ENCODE measurements around the gene RGL2. TPM values are rescaled to one million over a fixed set of nuclear protein-coding genes. Genes with fewer than 3 reads are reported as not detected.
"Not testable (repeated sequence)": the region's sequence is repeated elsewhere in the genome, so short reads cannot be mapped to it uniquely, and the experiment has no call there.

The RGL2 gene
- total RNA-seq, 2 donors from 2014 or later = 42.1 to 56.2 TPM

GRCh38 chr6:33296797-33297405, 1.8 kb downstream of the RGL2 start:
- ATAC-seq (no peak), DNase-seq (no peak)
- Mint-ChIP-seq H3K4me1 (peaks cover 33% of the 10 kb centered on the region), H3K27me3 (no peaks in the 10 kb centered on the region), H3K36me3 (ENCODE audit: low read depth) (peaks cover 14% of the 10 kb centered on the region), H3K4me3 (peak overlapping the region; percentile 98), H3K27ac (peak overlapping the region; percentile 98)
- no peaks in the 10 kb centered on the region for H3K9me3 ChIP-seq (ENCODE audit: control insufficient read depth, low read length, poor library complexity, severe bottlenecking)

- Mint-ChIP-seq H3K4me3 (peak overlapping the region; percentile 41), H3K27me3 (no peaks in the 10 kb centered on the region), H3K27ac (no peak overlapping the region), H3K36me3 (ENCODE audit: low read depth) (peaks cover 14% of the 10 kb centered on the region), H3K4me1 (peaks cover 31% of the 10 kb centered on the region)
- H3K9me3 ChIP-seq (ENCODE audit: control insufficient read depth, low read length, poor library complexity, severe bottlenecking) = no peaks in the 10 kb centered on the region
- DNase-seq (no peak), ATAC-seq (no peak)
These were observed 2.9 kb downstream of the RGL2 start for GRCh38 chr6:33295621-33296369.

GRCh38 chr6:33294086-33294823, 4.5 kb downstream of the RGL2 start:
- DNase-seq (no peak), ATAC-seq (no peak)
- Mint-ChIP-seq H3K27me3 (no peaks in the 10 kb centered on the region), H3K36me3 (ENCODE audit: low read depth) (peaks cover 7% of the 10 kb centered on the region), H3K4me1 (peaks cover 30% of the 10 kb centered on the region), H3K27ac (no peak overlapping the region), H3K4me3 (no peak overlapping the region)
- H3K9me3 ChIP-seq (ENCODE audit: control insufficient read depth, low read length, poor library complexity, severe bottlenecking) = no peaks in the 10 kb centered on the region

DNA sequence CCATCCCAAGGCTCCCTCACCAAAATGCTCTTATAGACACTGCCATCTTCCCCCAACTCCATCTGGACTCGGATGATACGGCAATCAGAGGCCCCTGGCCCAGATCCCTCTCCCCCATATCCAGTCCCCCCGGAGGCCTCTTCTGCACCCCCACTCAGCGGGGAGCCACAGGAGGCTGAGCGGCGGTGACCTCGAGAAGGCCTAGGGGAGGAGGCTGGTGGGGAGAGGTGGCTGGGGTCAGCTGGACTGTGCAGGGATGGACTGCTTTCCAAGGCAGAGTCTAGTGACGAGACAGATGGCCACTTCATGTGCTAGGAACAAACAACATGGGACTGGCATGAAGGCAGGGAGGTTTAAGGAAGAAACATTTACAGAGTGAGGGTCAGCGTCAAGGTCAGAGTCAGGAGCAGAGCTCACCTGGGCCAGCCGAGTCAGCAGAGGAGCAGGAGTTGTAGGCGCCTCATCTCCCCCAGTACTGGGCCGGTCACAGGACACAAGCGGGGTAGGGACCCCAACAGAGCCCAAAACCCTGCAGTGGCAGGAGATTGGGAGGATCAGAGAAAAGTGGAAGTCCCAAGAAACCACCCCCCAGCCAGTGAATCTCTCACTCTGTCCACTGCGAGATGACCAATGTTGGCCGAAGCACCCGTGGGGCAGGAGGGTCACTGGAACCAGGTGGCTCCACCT, 5.6 kb downstream of the RGL2 start:
- Mint-ChIP-seq H3K27me3 (no peaks in the 10 kb centered on the region), H3K27ac (no peak overlapping the region), H3K4me3 (no peak overlapping the region), H3K36me3 (ENCODE audit: low read depth) (peaks cover 9% of the 10 kb centered on the region), H3K4me1 (peaks cover 32% of the 10 kb centered on the region)
- DNase-seq (no peak), ATAC-seq (no peak)
- H3K9me3 ChIP-seq (ENCODE audit: control insufficient read depth, low read length, poor library complexity, severe bottlenecking) = no peaks in the 10 kb centered on the region

DNA sequence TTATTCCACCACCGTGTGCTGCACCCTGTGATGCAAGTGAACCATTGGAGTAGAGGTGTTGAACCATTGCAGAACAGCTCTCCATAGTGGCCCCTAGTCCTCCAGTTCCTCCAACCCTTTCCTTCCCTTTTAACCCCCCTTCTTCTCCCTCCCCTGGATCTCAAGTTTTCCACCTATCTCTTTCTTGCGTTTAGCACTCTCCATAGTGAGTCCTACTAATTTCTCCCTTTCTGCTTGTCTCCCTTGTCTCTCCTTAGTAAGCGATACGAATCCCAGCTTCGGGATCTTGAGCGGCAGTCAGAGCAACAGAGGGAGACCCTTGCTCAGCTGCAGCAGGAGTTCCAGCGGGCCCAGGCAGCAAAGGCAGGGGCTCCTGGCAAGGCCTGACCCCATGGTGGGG, 8.3 kb downstream of the RGL2 start:
- Mint-ChIP-seq H3K4me3 (peak overlapping the region; percentile 100), H3K4me1 (peaks cover 30% of the 10 kb centered on the region), H3K36me3 (ENCODE audit: low read depth) (peaks cover 5% of the 10 kb centered on the region), H3K27me3 (no peaks in the 10 kb centered on the region), H3K27ac (peak overlapping the region; percentile 98)
- DNase-seq (no peak), ATAC-seq (no peak)
- no peaks in the 10 kb centered on the region for H3K9me3 ChIP-seq (ENCODE audit: control insufficient read depth, low read length, poor library complexity, severe bottlenecking)

- peak; percentile 29 for ATAC-seq
- Mint-ChIP-seq H3K4me3 (peak overlapping the region; percentile 100), H3K36me3 (ENCODE audit: low read depth) (peaks cover 5% of the 10 kb centered on the region), H3K27ac (peak overlapping the region; percentile 98), H3K27me3 (no peaks in the 10 kb centered on the region), H3K4me1 (peaks cover 29% of the 10 kb centered on the region)
- no peak for DNase-seq
- no peaks in the 10 kb centered on the region for H3K9me3 ChIP-seq (ENCODE audit: control insufficient read depth, low read length, poor library complexity, severe bottlenecking)
These were observed 8.9 kb downstream of the RGL2 start for GRCh38 chr6:33289784-33290315.

DNA sequence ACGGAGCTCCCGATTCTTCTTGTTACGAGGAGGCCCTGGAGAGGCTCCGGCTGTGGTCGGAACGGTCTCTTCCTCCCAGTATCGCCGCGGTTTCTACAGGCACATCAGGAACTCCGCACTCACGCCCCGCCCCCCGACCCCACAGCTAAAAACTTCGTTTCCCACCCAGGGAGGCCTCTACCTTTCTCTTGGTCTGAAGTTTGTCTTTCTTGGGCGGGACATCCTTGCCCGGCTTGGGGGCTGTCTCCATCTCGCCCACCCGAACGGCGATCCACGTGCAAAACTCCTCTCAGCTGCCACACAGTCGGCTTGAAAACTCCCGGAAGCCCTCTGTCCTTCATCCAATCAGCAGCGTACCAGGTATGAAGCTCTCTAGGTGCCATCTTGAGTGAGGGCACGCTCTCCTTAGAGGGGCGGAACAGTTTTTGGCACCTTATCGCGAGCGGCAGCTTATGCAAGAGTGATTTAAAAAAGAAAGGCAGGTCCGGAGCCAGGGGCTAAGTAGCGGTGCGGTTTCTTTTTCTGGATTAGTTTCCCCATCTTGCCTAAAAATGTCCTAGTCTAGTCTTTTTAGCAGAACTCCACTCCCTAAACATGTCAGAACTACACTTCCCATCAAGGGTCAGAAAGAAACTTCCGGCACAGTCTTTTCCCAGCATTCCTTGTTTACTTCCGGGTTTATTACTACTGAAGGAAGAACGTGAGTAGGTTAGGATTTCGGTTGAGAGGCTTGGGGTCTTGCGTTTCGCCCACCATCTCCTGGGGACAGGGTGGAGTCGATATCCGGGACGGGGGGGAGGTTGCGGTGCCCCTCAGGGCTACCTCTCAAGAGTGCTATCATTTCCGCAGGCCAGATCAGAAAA, 9.6 kb downstream of the RGL2 start, which contains the start of the genes PFDN6 and WDR46:
TSS of gene PFDN6 (plus strand) at position 681 of the 863 bp plus-strand sequence. CDS start 256 bp downstream, outside the sequence.
TSS of gene WDR46 (minus strand) at position 319 of the 863 bp plus-strand sequence. CDS start at position 250, 69 bp downstream.
- H3K4me1 Mint-ChIP-seq = peaks cover 29% of the 10 kb centered on the region
- H3K36me3 Mint-ChIP-seq (ENCODE audit: low read depth) = peaks cover 5% of the 10 kb centered on the region
- peak; percentile 54 to 68 (median 64) for DNase-seq
- ATAC-seq = peak; percentile 97
- peak within 1 kb of the TSS; percentile 98 for H3K27ac Mint-ChIP-seq
- H3K4me3 Mint-ChIP-seq = peak within 1 kb of the TSS; percentile 100
- no peaks in the 10 kb centered on the region for H3K27me3 Mint-ChIP-seq
- no peaks in the 10 kb centered on the region for H3K9me3 ChIP-seq (ENCODE audit: control insufficient read depth, low read length, poor library complexity, severe bottlenecking)

GRCh38 chr6:33288141-33288920, 10.4 kb downstream of the RGL2 start:
- Mint-ChIP-seq H3K36me3 (ENCODE audit: low read depth) (peaks cover 5% of the 10 kb centered on the region), H3K27ac (peak overlapping the region; percentile 98), H3K27me3 (no peaks in the 10 kb centered on the region), H3K4me3 (peak overlapping the region; percentile 100), H3K4me1 (peaks cover 29% of the 10 kb centered on the region)
- no peak for DNase-seq
- H3K9me3 ChIP-seq (ENCODE audit: control insufficient read depth, low read length, poor library complexity, severe bottlenecking) = no peaks in the 10 kb centered on the region
- no peak for ATAC-seq

- no peak for DNase-seq
- peaks cover 29% of the 10 kb centered on the region for H3K4me1 Mint-ChIP-seq
- H3K36me3 Mint-ChIP-seq (ENCODE audit: low read depth) = peaks cover 5% of the 10 kb centered on the region
- H3K9me3 ChIP-seq (ENCODE audit: control insufficient read depth, low read length, poor library complexity, severe bottlenecking) = no peaks in the 10 kb centered on the region
- H3K27me3 Mint-ChIP-seq = no peaks in the 10 kb centered on the region
- ATAC-seq = no peak
- peak overlapping the region; percentile 69 for H3K4me3 Mint-ChIP-seq
- H3K27ac Mint-ChIP-seq = no peak overlapping the region
These were observed 11.5 kb downstream of the RGL2 start for GRCh38 chr6:33286946-33287914.

DNA sequence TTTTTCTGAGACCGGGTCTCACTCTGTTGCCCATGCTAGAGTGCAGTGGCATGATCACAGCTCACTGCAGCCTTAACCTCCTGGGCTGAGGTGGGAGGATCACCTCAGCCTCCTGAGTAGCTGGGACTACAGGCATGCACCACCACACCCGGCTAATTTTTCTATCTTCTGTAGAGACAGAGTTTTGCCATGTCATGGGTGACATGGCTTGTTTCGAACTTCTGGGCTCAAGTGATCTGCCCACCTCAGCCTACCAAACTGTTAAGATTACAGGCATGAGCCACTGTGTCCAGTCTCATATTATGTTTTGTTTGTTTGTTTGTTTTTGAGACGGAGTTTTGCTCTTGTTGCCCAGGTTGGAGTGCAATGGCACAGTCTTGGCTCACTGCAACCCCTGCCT, 13.5 kb downstream of the RGL2 start:
- not testable (repeated sequence) for DNase-seq; H3K27me3 Mint-ChIP-seq; ATAC-seq; H3K9me3 ChIP-seq (ENCODE audit: control insufficient read depth, low read length, poor library complexity, severe bottlenecking); H3K36me3 Mint-ChIP-seq (ENCODE audit: low read depth); H3K27ac Mint-ChIP-seq; H3K4me3 Mint-ChIP-seq
- peaks cover 30% of the 10 kb centered on the region for H3K4me1 Mint-ChIP-seq

- Mint-ChIP-seq H3K27me3 (no peaks in the 10 kb centered on the region), H3K27ac (no peak overlapping the region), H3K4me3 (no peak overlapping the region), H3K36me3 (ENCODE audit: low read depth) (no peaks in the 10 kb centered on the region), H3K4me1 (peaks cover 40% of the 10 kb centered on the region)
- no peaks in the 10 kb centered on the region for H3K9me3 ChIP-seq (ENCODE audit: control insufficient read depth, low read length, poor library complexity, severe bottlenecking)
- no peak for ATAC-seq
- DNase-seq = no peak
These were observed 18.2 kb downstream of the RGL2 start for GRCh38 chr6:33280539-33280938.

Measured in T-helper 17 cell (primary cell).